Suprapubic skin (tissue), 4 donors: ENCODE data around the gene MXD4. TPM values are rescaled to one million over a fixed set of nuclear protein-coding genes. Genes with fewer than 3 reads are reported as not detected.

Source experiments
- DNase-seq, 2 donors: peaks; one replicate each; pipeline ENCODE4 v3.0.0-alpha.2; 2019; ENCODE audit warnings: low spot score in 2 of 2
- H3K27ac ChIP-seq: fragments of 200-600 bp; sonication (generic); one replicate; pipeline ENCODE4 v1.5.1; 2019
- H3K27me3 ChIP-seq: fragments of 200-600 bp; sonication (generic); one replicate; pipeline ENCODE4 v1.5.1; 2019
- H3K36me3 ChIP-seq: fragments of 200-600 bp; sonication (generic); one replicate; pipeline ENCODE4 v1.5.1; 2019
- H3K4me1 ChIP-seq: fragments of 200-600 bp; sonication (generic); one replicate; pipeline ENCODE4 v1.5.1; 2019
- H3K4me3 ChIP-seq: fragments of 200-600 bp; sonication (generic); one replicate; pipeline ENCODE4 v1.5.1; 2019; ENCODE audit warnings: mild to moderate bottlenecking
- H3K9me3 ChIP-seq: fragments of 200-600 bp; sonication (generic); one replicate; pipeline ENCODE4 v1.5.1; 2019
- CTCF ChIP-seq, 2 donors: fragments of 200-600 bp in 1 of 2; fragments of 450-650 bp in 1 of 2; sonication (generic) in 1 of 2; IDR thresholded peaks; one replicate each; pipeline ENCODE4 v1.5.1; 2016 to 2019; ENCODE audit warnings: antibody characterized with exemption in 2 of 2, mild to moderate bottlenecking in 1 of 2, moderate library complexity in 1 of 2
- EP300 ChIP-seq: sonication (generic); formaldehyde crosslinking; IDR thresholded peaks from one replicate; pipeline ENCODE4 v1.6.1; 2017; ENCODE audit warnings: antibody characterized with exemption
- POLR2A ChIP-seq, 2 donors: fragments of 450-650 bp; IDR thresholded peaks; one replicate each; pipeline ENCODE4 v1.6.1; 2017; ENCODE audit warnings: antibody characterized with exemption in 2 of 2, mild to moderate bottlenecking in 2 of 2, moderate library complexity in 2 of 2
- POLR2AphosphoS5 ChIP-seq, 3 donors: sonication (generic); formaldehyde crosslinking; IDR thresholded peaks; one replicate each; pipeline ENCODE4 v1.6.1; 2017; ENCODE audit warnings: antibody characterized with exemption in 3 of 3
- WGBS: methylation state at CpG from one replicate; pipeline ENCODE4 v1.1.5; 2018; 5-methylcytosine and 5-hydroxymethylcytosine counted together
- total RNA-seq, 4 donors: library from RNA; depleted of rRNA; stranded (reverse); fragments of >200 nt; gene quantifications; one replicate each; pipeline ENCODE4 v1.1.0, GENCODE V29; 2016

The MXD4 gene
- total RNA-seq, 4 donors from 2014 or later, result 52.8 to 76.8 (median 63.3) TPM

GRCh38 chr4:2268357-2269205 is 6.7 kb upstream of the MXD4 start:
- TF ChIP-seq POLR2A (IDR thresholded peaks at IDR 0.05) (no peak), CTCF (IDR thresholded peaks at IDR 0.05) (no peak), EP300 (no peak), POLR2AphosphoS5 (IDR thresholded peaks at IDR 0.05) (no peak)
- H3K9me3 ChIP-seq, result no peaks in the 10 kb centered on the region
- H3K27me3 ChIP-seq, result no peaks in the 10 kb centered on the region
- H3K4me3 ChIP-seq, result no peak overlapping the region
- no peak overlapping the region for H3K27ac ChIP-seq
- 70% methylated on average over 10 of the region's 22 CpGs for WGBS
- H3K36me3 ChIP-seq, result peaks cover 10% of the 10 kb centered on the region
- H3K4me1 ChIP-seq, result peaks cover 14% of the 10 kb centered on the region
- DNase-seq, result no peak

GRCh38 chr4:2267841-2268240 is 5.9 kb upstream of the MXD4 start:
- Histone ChIP-seq H3K9me3 (no peaks in the 10 kb centered on the region), H3K27ac (no peak overlapping the region), H3K27me3 (no peaks in the 10 kb centered on the region), H3K4me3 (no peak overlapping the region), H3K36me3 (peaks cover 10% of the 10 kb centered on the region), H3K4me1 (peaks cover 21% of the 10 kb centered on the region)
- no peak for DNase-seq
- no peak for TF ChIP-seq POLR2AphosphoS5 (IDR thresholded peaks at IDR 0.05)
- no peak for TF ChIP-seq CTCF (IDR thresholded peaks at IDR 0.05)
- no peak for TF ChIP-seq EP300
- no peak for TF ChIP-seq POLR2A (IDR thresholded peaks at IDR 0.05)
- WGBS, result 87% methylated on average over 8 of the region's 12 CpGs

GRCh38 chr4:2267320-2267811 is 5.5 kb upstream of the MXD4 start:
- 77% methylated on average over 12 of the region's 18 CpGs for WGBS
- H3K27ac ChIP-seq, result no peak overlapping the region
- peaks cover 10% of the 10 kb centered on the region for H3K36me3 ChIP-seq
- DNase-seq, result no peak
- H3K4me1 ChIP-seq, result peaks cover 25% of the 10 kb centered on the region
- H3K4me3 ChIP-seq, result no peak overlapping the region
- no peaks in the 10 kb centered on the region for H3K27me3 ChIP-seq
- no peaks in the 10 kb centered on the region for H3K9me3 ChIP-seq
- no peak for TF ChIP-seq POLR2A (IDR thresholded peaks at IDR 0.05)
- TF ChIP-seq EP300, result no peak
- no peak for TF ChIP-seq CTCF (IDR thresholded peaks at IDR 0.05)
- TF ChIP-seq POLR2AphosphoS5 (IDR thresholded peaks at IDR 0.05), result no peak

GRCh38 chr4:2266821-2267220 is 4.9 kb upstream of the MXD4 start:
- H3K4me3 ChIP-seq, result no peak overlapping the region
- H3K9me3 ChIP-seq, result no peaks in the 10 kb centered on the region
- peaks cover 25% of the 10 kb centered on the region for H3K4me1 ChIP-seq
- no peak for DNase-seq
- H3K27ac ChIP-seq, result no peak overlapping the region
- WGBS, result 76% methylated on average over 4 of the region's 5 CpGs
- no peaks in the 10 kb centered on the region for H3K27me3 ChIP-seq
- H3K36me3 ChIP-seq, result peaks cover 7% of the 10 kb centered on the region
- TF ChIP-seq POLR2A (IDR thresholded peaks at IDR 0.05), result no peak
- TF ChIP-seq CTCF (IDR thresholded peaks at IDR 0.05), result no peak
- TF ChIP-seq EP300, result no peak
- no peak for TF ChIP-seq POLR2AphosphoS5 (IDR thresholded peaks at IDR 0.05)

GRCh38 chr4:2266181-2266580 is 4.3 kb upstream of the MXD4 start:
- Histone ChIP-seq H3K9me3 (no peaks in the 10 kb centered on the region), H3K36me3 (peaks cover under 1% of the 10 kb centered on the region), H3K4me1 (peaks cover 25% of the 10 kb centered on the region), H3K27ac (no peak overlapping the region), H3K27me3 (no peaks in the 10 kb centered on the region), H3K4me3 (no peak overlapping the region)
- DNase-seq, result no peak
- TF ChIP-seq CTCF (IDR thresholded peaks at IDR 0.05), result no peak
- no peak for TF ChIP-seq EP300
- no peak for TF ChIP-seq POLR2AphosphoS5 (IDR thresholded peaks at IDR 0.05)
- no peak for TF ChIP-seq POLR2A (IDR thresholded peaks at IDR 0.05)
- 50% methylated on average over 8 of the region's 8 CpGs for WGBS
